H1 (cell line): ENCODE measurements around the gene RECK. TPM values are rescaled to one million over a fixed set of nuclear protein-coding genes. Genes with fewer than 3 reads are reported as not detected.

Experiments used
- CTCF ChIA-PET: fragments of 300-600 bp; sonication (Branson Sonifier 250); formaldehyde crosslinking; loops from one replicate; lab custom pipeline; 2021; ENCODE audit not compliant: partially characterized antibody; lab: Charles Lee
- POLR2A ChIA-PET: fragments of 300-600 bp; sonication (Branson Sonifier 250); formaldehyde crosslinking; loops from one replicate; lab custom pipeline; 2021; ENCODE audit warnings: inconsistent platforms; ENCODE audit not compliant: partially characterized antibody; lab: Charles Lee
- DNase-seq, 2 experiments: peaks; one replicate each; pipeline versions ENCODE4 v3.0.0 to v3.0.0-alpha.2; 2010 to 2022; ENCODE audit warnings: low spot score in 2 of 2, low read depth in 1 of 2, mixed read lengths in 1 of 2
- FAIRE-seq: peaks from 2 replicates; lab custom pipeline; 2011; peaks lifted over from hg19 to GRCh38; lab: Jason Lieb, UNC
- H2AFZ ChIP-seq: 2 replicates; pipeline ENCODE4 v1.8.1; 2012; ENCODE audit warnings: low read length, inconsistent platforms
- H2AK5ac ChIP-seq: 2 replicates; pipeline ENCODE4 v1.6.1; 2013; ENCODE audit warnings: low read depth, low read length
- H2BK120ac ChIP-seq: replicated peaks from 2 replicates; pipeline ENCODE3; 2013; ENCODE audit warnings: low read depth, low read length, inconsistent platforms
- H2BK12ac ChIP-seq: 2 replicates; pipeline ENCODE4 v1.6.1; 2013; ENCODE audit warnings: low read depth, low read length
- H2BK15ac ChIP-seq: 2 replicates; pipeline ENCODE4 v1.6.1; 2013; ENCODE audit warnings: low read length
- H2BK20ac ChIP-seq: 2 replicates; pipeline ENCODE4 v1.6.1; 2013; ENCODE audit warnings: low read length
- H2BK5ac ChIP-seq: 2 replicates; pipeline ENCODE4 v1.6.1; 2013; ENCODE audit warnings: low read depth, low read length
- H3K14ac ChIP-seq: 2 replicates; pipeline ENCODE4 v1.6.1; 2013; ENCODE audit warnings: inconsistent platforms; ENCODE audit not compliant: insufficient read length
- H3K18ac ChIP-seq: 2 replicates; pipeline ENCODE4 v1.6.1; 2013; ENCODE audit warnings: low read length; ENCODE audit errors: extremely low read depth
- H3K23ac ChIP-seq: 2 replicates; pipeline ENCODE4 v1.6.1; 2013; ENCODE audit warnings: inconsistent platforms; ENCODE audit not compliant: insufficient read length
- H3K23me2 ChIP-seq: 2 replicates; pipeline ENCODE4 v1.6.1; 2013; ENCODE audit warnings: low read depth, low read length
- H3K27ac ChIP-seq: 2 replicates; pipeline ENCODE4 v1.6.1; 2011; ENCODE audit warnings: low read depth, low read length, inconsistent platforms
- H3K27me3 ChIP-seq, 4 experiments: replicated peaks in 1 of 4; 1 replicate in 1 of 4; 2 replicates in 3 of 4; pipeline versions ENCODE4 v1.6.1 to v1.8.1; 2011 to 2013; ENCODE audit warnings: low read length in 3 of 4, mild to moderate bottlenecking in 3 of 4, inconsistent platforms in 2 of 4, mixed read lengths in 2 of 4, moderate library complexity in 1 of 4; ENCODE audit not compliant: control insufficient read depth in 3 of 4, insufficient read depth in 3 of 4; ENCODE audit errors: extremely low read depth in 1 of 4
- H3K36me3 ChIP-seq, 4 experiments: 2 replicates each; pipeline versions ENCODE4 v1.6.1 to v1.8.1; 2011 to 2013; ENCODE audit warnings: mild to moderate bottlenecking in 4 of 4, low read length in 3 of 4, moderate library complexity in 2 of 4, control low read depth in 1 of 4, inconsistent platforms in 1 of 4; ENCODE audit not compliant: insufficient read depth in 4 of 4, control insufficient read depth in 2 of 4
- H3K4ac ChIP-seq: replicated peaks from 2 replicates; pipeline ENCODE3; 2013; ENCODE audit warnings: low read length, low read depth, mixed read lengths, inconsistent platforms; ENCODE audit not compliant: insufficient read length
- H3K4me1 ChIP-seq, 4 experiments: replicated peaks in 1 of 4; 1 replicate in 1 of 4; 2 replicates in 3 of 4; pipeline versions ENCODE4 v1.6.1 to v1.8.1; 2011 to 2013; ENCODE audit warnings: low read length in 3 of 4, inconsistent platforms in 2 of 4, mixed read lengths in 1 of 4; ENCODE audit not compliant: insufficient read depth in 4 of 4, control insufficient read depth in 3 of 4
- H3K4me2 ChIP-seq, 2 experiments: 2 replicates each; pipeline versions ENCODE4 v1.6.1 to v1.8.1; 2011 to 2013; ENCODE audit warnings: low read depth in 2 of 2, low read length in 2 of 2, control low read depth in 1 of 2, inconsistent platforms in 1 of 2, mild to moderate bottlenecking in 1 of 2; ENCODE audit not compliant: insufficient read depth in 1 of 2
- H3K4me3 ChIP-seq, 4 experiments: fragments of 200-600, 300-600 bp in 1 of 4; sonication (generic), shearing (Covaris generic), sonication (Bioruptor Twin) in 1 of 4; 2 replicates each; pipeline versions ENCODE4 v1.5.1 to v1.8.1; 2011 to 2016; ENCODE audit warnings: low read length in 4 of 4, low read depth in 3 of 4, control low read depth in 2 of 4, inconsistent platforms in 2 of 4, mild to moderate bottlenecking in 2 of 4, mixed read lengths in 1 of 4, moderate library complexity in 1 of 4; ENCODE audit not compliant: insufficient read depth in 2 of 4; ENCODE audit errors: extremely low read depth in 1 of 4
- H3K56ac ChIP-seq: replicated peaks from 2 replicates; pipeline ENCODE3; 2013; ENCODE audit warnings: low read depth, mild to moderate bottlenecking, mixed read lengths, low read length, inconsistent platforms; ENCODE audit not compliant: insufficient read length
- H3K79me1 ChIP-seq: 2 replicates; pipeline ENCODE4 v1.6.1; 2013; ENCODE audit warnings: low read depth, low read length, control low read depth
- H3K79me2 ChIP-seq, 2 experiments: 2 replicates each; pipeline versions ENCODE4 v1.6.1 to v1.8.1; 2012 to 2013; ENCODE audit warnings: low read length in 2 of 2, mild to moderate bottlenecking in 2 of 2, inconsistent platforms in 1 of 2; ENCODE audit not compliant: insufficient read depth in 2 of 2, control insufficient read depth in 1 of 2
- H3K9ac ChIP-seq, 4 experiments: replicated peaks in 1 of 4; 1 replicate in 1 of 4; 2 replicates in 3 of 4; pipeline versions ENCODE4 v1.6.1 to v1.8.1; 2011 to 2013; ENCODE audit warnings: low read depth in 3 of 4, low read length in 3 of 4, control low read depth in 2 of 4, mild to moderate bottlenecking in 2 of 4, moderate library complexity in 2 of 4, inconsistent platforms in 1 of 4; ENCODE audit errors: extremely low read depth in 1 of 4
- H3K9me3 ChIP-seq, 2 experiments: 2 replicates each; pipeline versions ENCODE4 v1.6.1 to v1.8.1; 2012 to 2013; ENCODE audit warnings: mild to moderate bottlenecking in 2 of 2, moderate library complexity in 2 of 2, control low read depth in 1 of 2, inconsistent platforms in 1 of 2, low read depth in 1 of 2, low read length in 1 of 2, mixed read lengths in 1 of 2; ENCODE audit not compliant: insufficient read depth in 2 of 2
- H4K20me1 ChIP-seq, 2 experiments: replicated peaks in 1 of 2; 2 replicates each; pipeline versions ENCODE3 to v1.8.1; 2011 to 2013; ENCODE audit warnings: inconsistent platforms in 2 of 2, low read length in 2 of 2, mild to moderate bottlenecking in 1 of 2; ENCODE audit not compliant: insufficient read depth in 2 of 2, control insufficient read depth in 1 of 2
- H4K5ac ChIP-seq: 2 replicates; pipeline ENCODE4 v1.6.1; 2013; ENCODE audit warnings: low read length, low read depth, mixed read lengths, inconsistent platforms; ENCODE audit not compliant: insufficient read length
- H4K8ac ChIP-seq: 2 replicates; pipeline ENCODE4 v1.8.0; 2013; ENCODE audit warnings: mild to moderate bottlenecking, moderate library complexity, low read length, inconsistent platforms; ENCODE audit not compliant: insufficient read depth; ENCODE audit errors: extremely low read depth
- H4K91ac ChIP-seq: replicated peaks from 2 replicates; pipeline ENCODE3; 2013; ENCODE audit warnings: low read length, mixed read lengths, inconsistent platforms; ENCODE audit not compliant: insufficient read length
- ASH2L ChIP-seq: fragments of 200-600, 300-600 bp; sonication (generic); IDR thresholded peaks from one replicate; pipeline ENCODE4 v1.7.1; 2017; ENCODE audit warnings: low read length
- BACH1 ChIP-seq: IDR thresholded peaks from 2 replicates; pipeline ENCODE4 v1.6.1; 2012; ENCODE audit warnings: low read length, improper control_type of control experiment
- CTCF ChIP-seq, 3 experiments: IDR thresholded peaks; 1 replicate in 2 of 3; 2 replicates in 1 of 3; pipeline versions ENCODE4 v1.5.1 to v1.6.1; 2011; ENCODE audit warnings: low read length in 3 of 3, mild to moderate bottlenecking in 3 of 3, inconsistent platforms in 2 of 3, low read depth in 1 of 3, moderate library complexity in 1 of 3; ENCODE audit not compliant: insufficient read depth in 1 of 3; ENCODE audit errors: control extremely low read depth in 1 of 3
- HDAC2 ChIP-seq, 2 experiments: fragments of 300-600 bp in 1 of 2; sonication (generic) in 1 of 2; IDR thresholded peaks; 2 replicates each; pipeline ENCODE4 v1.6.1; 2011 to 2012; ENCODE audit warnings: low read depth in 2 of 2, low read length in 2 of 2, mild to moderate bottlenecking in 2 of 2, moderate library complexity in 2 of 2, borderline replicate concordance in 1 of 2, inconsistent platforms in 1 of 2
- JUND ChIP-seq: IDR thresholded peaks from 2 replicates; pipeline ENCODE4 v1.6.1; 2011; ENCODE audit warnings: mild to moderate bottlenecking, improper control_type of control experiment, low read length
- KDM5A ChIP-seq: fragments of 200-600 bp; IDR thresholded peaks from 2 replicates; pipeline ENCODE4 v1.7.1; 2012; ENCODE audit warnings: mild to moderate bottlenecking, low read length, inconsistent platforms, mixed read lengths
- PHF8 ChIP-seq: fragments of 200-600 bp; sonication (generic); conservative IDR thresholded peaks from 2 replicates; pipeline ENCODE4 v1.7.1; 2012; ENCODE audit warnings: low read depth, mild to moderate bottlenecking, inconsistent platforms, low read length, moderate library complexity
- RFX5 ChIP-seq: IDR thresholded peaks from 2 replicates; pipeline ENCODE4 v1.6.1; 2011; ENCODE audit warnings: low read depth, low read length, improper control_type of control experiment, borderline replicate concordance
- RXRA ChIP-seq: IDR thresholded peaks from 2 replicates; pipeline ENCODE4 v1.6.1; 2011; ENCODE audit warnings: low read depth, mild to moderate bottlenecking, low read length, moderate library complexity; ENCODE audit not compliant: insufficient read depth
- SIN3A ChIP-seq, 2 experiments: IDR thresholded peaks in 1 of 2; conservative IDR thresholded peaks in 1 of 2; 2 replicates each; pipeline ENCODE4 v1.6.1; 2011 to 2012; ENCODE audit warnings: low read length in 2 of 2, improper control_type of control experiment in 1 of 2, low read depth in 1 of 2, mild to moderate bottlenecking in 1 of 2
- TBP ChIP-seq: IDR thresholded peaks from 2 replicates; pipeline ENCODE4 v1.6.1; 2011; ENCODE audit warnings: low read depth, low read length, improper control_type of control experiment
- WGBS, 2 experiments: shearing (Covaris generic) in 1 of 2; methylation state at CpG; one replicate each; pipeline versions ENCODE4 v1.1.6 to v1.1.7; 2013 to 2015; ENCODE audit warnings: low lambda C conversion rate in 2 of 2, mixed read lengths in 2 of 2, inconsistent platforms in 1 of 2, low coverage in 1 of 2, missing lambda C conversion rate in 1 of 2; ENCODE audit not compliant: insufficient replicate concordance in 2 of 2, insufficient coverage in 1 of 2, insufficient read length in 1 of 2; ENCODE audit errors: extremely low coverage in 1 of 2, missing lambda C conversion rate in 1 of 2; 5-methylcytosine and 5-hydroxymethylcytosine counted together
- polyA plus RNA-seq, 7 experiments: library from polyadenylated mRNA; depleted of rRNA in 3 of 7; stranded (reverse) in 5 of 7; unstranded in 2 of 7; fragments of >200 nt in 5 of 7; fragments of 200-250 nt in 2 of 7; gene quantifications; 1 replicate in 5 of 7; 2 replicates in 1 of 7; 4 replicates in 1 of 7; pipeline versions ENCODE4 v1.2.1 to v1.2.3, GENCODE V29; 2011 to 2013; ENCODE audit warnings: missing spikeins in 2 of 7, mixed read lengths in 2 of 7
- total RNA-seq: library from RNA; stranded (reverse); fragmentation: NEBNext Ultra II Directional; extraction: Animal tissue kit (Norgen Biotek cat#: 25700); gene quantifications from 2 replicates; pipeline ENCODE4 v1.2.1, GENCODE V29; 2021

The RECK gene
- total and polyA plus RNA-seq, 2 of the 8 experiments (the other 6 are each of a cell fraction or from before 2014, with no cell fraction given) = 5.4 to 9.8 TPM

- H3K18ac ChIP-seq = no peak overlapping the region
- TF ChIP-seq HDAC2 (IDR thresholded peaks at IDR 0.05; ENCODE audit: borderline replicate concordance in 1 of 2, low read depth in 2 of 2, low read length in 2 of 2) (no peak), BACH1 (no peak), KDM5A (no peak), JUND (no peak), ASH2L (no peak), RXRA (no peak), RFX5 (no peak), SIN3A (conservative IDR thresholded peaks at IDR 0.05 in 1 of 2, IDR thresholded peaks at IDR 0.05 in 1 of 2; ENCODE audit: low read depth in 1 of 2, low read length in 2 of 2) (no peak), PHF8 (no peak), TBP (no peak), CTCF (IDR thresholded peaks at IDR 0.05; ENCODE audit: control extremely low read depth in 1 of 3, insufficient read depth in 1 of 3, low read depth in 1 of 3, low read length in 3 of 3) (no peak)
Measured at GRCh38 chr9:36119476-36119875, 82.8 kb downstream of the RECK start.

More at GRCh38 chr9:36119476-36119875, 82.8 kb downstream of the RECK start:
- H3K23ac ChIP-seq = no peak overlapping the region
- no peak overlapping the region for H3K4me2 ChIP-seq
- CTCF ChIA-PET = interaction anchor here (0.8 to 1.6 kb wide), 4 partner anchors 9 to 111 kb away, joined by 3 to 8 read pairs (median 4); no protein-coding TSS in a partner anchor
- no peaks in the 10 kb centered on the region for H3K23me2 ChIP-seq
- H2BK15ac ChIP-seq = no peak overlapping the region
- no peak overlapping the region for H2AFZ ChIP-seq
- H3K4me3 ChIP-seq = no peak overlapping the region
- no peaks in the 10 kb centered on the region for H3K79me2 ChIP-seq
- FAIRE-seq (no peak), DNase-seq (no peak)
- no peaks in the 10 kb centered on the region for H4K20me1 ChIP-seq
- WGBS, 2 experiments = 98% methylated on average over 7 of the region's 7 CpGs; no CpG with 5 or more reads in 1 of the 2 experiments
- no peak overlapping the region for H2BK12ac ChIP-seq
- no peaks in the 10 kb centered on the region for H3K4me1 ChIP-seq
- no peaks in the 10 kb centered on the region for H3K79me1 ChIP-seq
- H4K5ac ChIP-seq = no peak overlapping the region
- H3K27ac ChIP-seq = no peak overlapping the region
- no peak overlapping the region for H4K8ac ChIP-seq
- H3K36me3 ChIP-seq = peaks cover 0 to 5% (median 0%) of the 10 kb centered on the region in 4 experiments; a peak in 2 of 8 replicates
- no peak overlapping the region for H3K4ac ChIP-seq
- H3K56ac ChIP-seq = no peak overlapping the region
- H4K91ac ChIP-seq = no peak overlapping the region
- no peak overlapping the region for H2AK5ac ChIP-seq
- no peak overlapping the region for H3K9ac ChIP-seq
- H2BK5ac ChIP-seq = no peak overlapping the region; the same call in 1 of the 2 replicates
- H3K27me3 ChIP-seq = no peaks in the 10 kb centered on the region
- POLR2A ChIA-PET = interaction anchor here (0.5 to 0.7 kb wide), 2 partner anchors 81 to 111 kb away, joined by 3 read pairs; no protein-coding TSS in a partner anchor
- H2BK20ac ChIP-seq = no peak overlapping the region
- H2BK120ac ChIP-seq = no peak overlapping the region
- H3K14ac ChIP-seq = no peak overlapping the region
- no peaks in the 10 kb centered on the region for H3K9me3 ChIP-seq
